ENCODE data around the gene UBASH3B.
A peak's percentile ranks its signal among the peaks of the same experiment; 100 is the strongest.
"Not testable (repeated sequence)": the region's sequence is repeated elsewhere in the genome, so short reads cannot be mapped to it uniquely, and the experiment has no call there.

UBASH3B gene

DNA sequence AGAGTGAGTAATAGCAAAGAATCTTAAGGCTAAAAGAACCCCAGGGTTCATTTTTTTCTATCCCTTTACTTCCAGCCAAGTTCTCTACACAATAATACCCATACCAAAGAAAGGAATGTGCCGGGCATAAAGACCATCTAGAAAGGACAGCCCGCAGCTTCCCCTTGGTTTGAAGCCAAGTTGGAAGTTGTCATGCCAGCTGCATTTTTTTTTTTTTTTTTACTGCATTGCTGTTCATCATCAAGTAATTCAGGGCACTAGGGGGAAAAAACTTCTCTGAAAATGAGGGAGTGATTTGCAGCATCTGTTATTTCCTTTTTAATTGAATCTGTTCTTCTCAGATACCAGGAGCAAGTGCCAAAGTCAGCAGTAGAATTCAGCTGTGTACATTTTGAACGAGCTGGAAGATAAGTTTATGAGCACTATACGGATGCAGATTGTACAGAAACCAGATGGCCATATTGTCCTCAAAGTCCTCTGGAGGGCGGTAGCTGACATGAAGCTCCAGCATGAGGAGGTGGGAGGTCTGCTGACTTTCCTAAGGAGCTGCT, 56.4 kb downstream of the UBASH3B start:
- DNase-seq: no peak

DNA sequence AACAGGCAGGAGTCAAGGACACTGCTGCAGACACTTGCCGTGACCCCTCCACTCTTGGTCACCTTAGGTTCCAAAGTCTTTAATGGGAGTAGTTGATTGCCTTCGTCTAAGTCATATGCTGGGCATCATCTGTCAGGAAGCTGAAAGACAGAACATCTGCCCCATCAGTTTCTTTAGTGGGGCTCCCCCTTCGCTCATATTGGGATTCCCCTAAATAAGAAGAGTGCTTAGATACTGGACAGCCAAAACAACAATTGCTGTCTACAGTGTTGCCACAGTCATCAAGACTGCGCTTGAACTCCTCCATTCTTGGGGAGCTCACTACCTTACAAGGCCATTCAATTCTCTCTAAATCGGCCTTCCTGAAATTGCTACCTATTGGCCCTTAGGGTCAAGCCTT, 58.5 kb downstream of the UBASH3B start:
- DNase-seq: no peak

DNA sequence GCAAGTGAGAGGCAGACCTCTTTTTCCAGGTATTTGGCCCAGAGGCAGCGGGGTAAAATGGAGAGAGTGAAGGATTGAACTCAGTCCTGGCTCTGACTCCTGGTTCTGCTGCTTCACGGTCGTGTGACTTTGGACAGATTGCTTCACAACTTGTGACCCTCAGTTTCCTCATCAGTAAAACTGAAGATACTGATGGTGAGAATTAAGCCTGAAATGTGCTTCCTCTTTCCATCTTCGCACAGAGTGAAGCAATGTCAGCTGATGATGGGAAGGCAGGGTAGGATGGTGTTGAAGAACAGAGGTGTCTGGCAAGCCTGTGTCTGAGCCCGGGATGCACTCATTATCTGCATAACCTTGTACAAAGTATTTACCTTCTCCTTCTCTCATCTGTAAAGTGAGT, 59.0 kb downstream of the UBASH3B start:
- DNase-seq: no peak

DNA sequence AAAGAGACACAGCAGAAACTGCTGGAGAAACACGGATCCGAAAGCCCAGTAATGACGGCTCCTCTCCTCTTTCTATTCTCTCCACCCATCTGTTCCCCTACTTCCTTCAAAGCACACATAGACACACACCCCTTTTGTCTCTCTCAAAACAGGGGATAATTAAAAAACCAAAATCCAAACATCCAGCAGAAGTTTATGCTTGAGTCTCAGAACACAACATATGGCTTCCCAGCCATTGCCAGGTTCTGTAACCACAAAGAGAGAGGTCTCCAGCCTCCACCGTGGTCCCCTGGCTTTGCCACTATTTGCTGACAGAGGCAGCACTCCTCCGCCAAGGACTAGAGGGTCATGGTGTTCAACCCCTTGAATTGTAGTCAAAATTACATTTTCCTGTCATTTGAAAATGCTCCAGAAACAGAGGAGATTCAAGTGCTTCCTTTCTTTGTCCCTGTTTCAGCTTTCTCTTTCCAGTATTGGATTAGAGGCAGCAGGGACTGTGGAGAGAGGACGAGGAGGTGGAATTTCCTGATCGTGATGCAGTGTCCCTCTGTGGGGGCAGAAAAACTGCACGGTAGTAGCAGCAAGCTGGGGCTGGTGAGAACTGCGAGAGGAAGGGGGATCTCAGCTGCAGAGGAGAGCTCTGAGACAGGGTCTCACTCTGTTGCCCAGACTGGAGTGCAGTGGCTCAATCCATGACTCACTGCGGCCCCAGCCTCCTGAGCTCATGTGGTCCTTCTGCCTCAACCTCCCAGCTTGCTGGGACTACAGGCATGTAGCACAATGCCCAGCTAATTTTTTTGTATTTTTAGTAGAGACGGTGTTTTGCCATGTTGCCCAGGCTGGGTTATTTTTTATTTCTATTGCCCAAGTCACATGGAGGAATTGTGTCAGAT, 60.3 kb downstream of the UBASH3B start:
- no peak for DNase-seq

DNA sequence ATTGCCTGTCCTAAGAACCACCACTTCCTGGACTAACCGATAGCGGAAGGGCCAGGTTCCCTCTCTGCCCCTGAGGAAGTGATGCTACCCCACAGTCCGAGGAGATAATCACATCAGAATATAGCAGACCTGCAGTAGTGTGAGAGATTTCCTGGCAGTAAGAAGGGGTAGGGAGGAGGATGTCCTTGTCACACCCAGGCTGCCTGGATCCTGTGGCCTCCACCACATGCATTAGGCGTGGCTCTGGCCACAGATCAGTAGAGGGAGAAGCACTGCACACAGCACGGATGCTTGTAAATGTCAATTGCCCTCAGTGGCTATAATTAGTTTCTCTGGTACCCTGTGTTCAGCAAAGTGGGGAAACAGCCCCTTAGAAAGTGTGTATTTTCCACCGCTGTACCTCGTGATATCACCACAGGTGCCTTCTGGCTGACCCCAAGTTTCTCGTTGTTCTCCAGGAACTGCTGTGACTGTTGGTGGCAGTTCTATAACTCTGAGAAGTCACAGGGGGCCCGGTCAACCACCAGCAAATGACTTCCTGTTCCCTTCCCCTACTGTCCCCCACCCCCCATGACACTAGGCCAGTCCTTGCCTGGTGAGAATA, 61.8 kb downstream of the UBASH3B start:
- no peak for DNase-seq

DNA sequence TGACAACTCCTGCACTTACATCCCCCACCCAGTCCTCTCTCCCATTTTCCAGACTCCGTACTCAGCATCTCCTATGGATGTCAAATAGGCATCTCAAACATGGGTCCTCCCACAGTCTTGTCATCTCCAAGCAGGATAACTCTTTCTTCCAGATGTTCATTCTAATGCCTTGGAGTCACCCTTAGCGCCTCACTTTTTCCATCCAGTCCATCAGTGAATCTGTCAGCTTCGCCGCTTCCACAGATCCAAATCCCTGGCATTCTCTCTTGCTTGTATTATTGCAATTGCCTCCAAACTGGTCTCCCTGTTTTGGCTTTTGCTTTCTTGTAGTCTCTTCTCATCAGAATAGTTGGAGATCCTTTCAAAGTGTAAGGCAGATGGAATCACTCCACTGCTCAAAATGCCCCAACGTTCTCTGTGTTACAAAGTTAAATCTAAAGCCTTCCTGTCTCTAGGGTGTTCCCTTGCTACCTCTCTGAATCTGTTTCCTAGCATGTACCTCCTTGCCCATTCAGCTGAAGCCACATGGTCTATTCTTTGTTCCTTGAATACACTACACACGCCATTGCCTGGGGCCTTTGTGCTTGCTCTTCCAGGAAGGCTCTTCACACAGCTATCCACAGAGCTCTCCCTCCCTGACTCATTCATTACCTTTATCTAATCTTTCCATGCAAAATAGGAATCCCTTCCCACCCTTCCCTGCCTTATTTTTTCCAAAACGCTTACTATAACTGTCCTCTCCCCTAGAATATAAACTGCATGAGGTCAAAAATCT, 64.8 kb downstream of the UBASH3B start:
- DNase-seq: no peak

DNA sequence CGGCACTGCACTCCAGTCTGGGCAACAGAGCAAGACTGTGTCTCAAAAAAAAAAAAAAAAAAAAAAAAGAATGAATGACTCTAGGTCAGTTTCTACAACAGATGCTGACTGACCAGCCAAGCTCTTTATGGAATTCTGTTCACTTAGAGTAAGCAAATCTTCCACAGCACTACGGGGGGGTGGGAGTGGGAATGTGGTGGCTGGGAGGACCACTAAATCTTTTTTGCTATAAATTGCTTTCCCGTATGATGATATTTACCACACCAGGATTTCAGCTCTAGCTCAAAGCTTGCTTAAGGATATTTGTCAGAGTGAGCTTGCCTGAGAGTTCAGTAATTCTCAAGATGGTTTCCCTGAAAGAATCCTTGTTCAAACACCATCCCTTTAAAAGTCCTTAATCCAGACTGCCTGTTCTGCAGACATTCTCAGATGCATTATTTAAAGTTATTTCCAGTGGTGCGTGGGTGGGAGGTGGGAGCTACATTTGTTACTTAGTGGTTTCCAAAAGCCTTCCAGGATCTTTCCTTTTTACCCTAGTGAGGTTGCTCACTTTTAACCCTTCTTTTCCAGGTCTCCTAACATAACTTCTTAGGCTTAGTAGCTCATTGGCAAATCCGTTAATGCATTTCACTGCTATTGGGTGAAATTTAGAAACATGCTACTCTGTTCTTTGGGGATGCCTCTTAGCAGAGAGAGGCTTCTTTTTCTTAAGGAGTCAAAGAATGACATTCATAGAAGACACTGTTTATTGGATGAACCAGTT, 65.9 kb downstream of the UBASH3B start:
- DNase-seq: no peak

DNA sequence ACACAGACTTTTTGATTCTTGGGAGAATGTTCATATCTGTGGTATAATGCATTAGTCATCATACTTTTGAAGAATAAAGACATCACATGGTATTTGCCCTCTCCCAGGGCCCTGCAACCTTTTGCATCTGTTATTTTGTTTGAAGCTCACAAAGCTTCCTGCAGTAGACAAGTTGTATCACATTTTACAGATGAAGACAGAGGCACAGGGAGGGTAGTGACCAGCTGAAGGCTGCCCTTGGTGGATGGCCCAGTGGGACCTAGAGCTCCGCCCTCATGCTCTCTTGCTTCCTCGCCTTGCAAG, 66.4 kb downstream of the UBASH3B start:
- peak; percentile 52 for DNase-seq

DNA sequence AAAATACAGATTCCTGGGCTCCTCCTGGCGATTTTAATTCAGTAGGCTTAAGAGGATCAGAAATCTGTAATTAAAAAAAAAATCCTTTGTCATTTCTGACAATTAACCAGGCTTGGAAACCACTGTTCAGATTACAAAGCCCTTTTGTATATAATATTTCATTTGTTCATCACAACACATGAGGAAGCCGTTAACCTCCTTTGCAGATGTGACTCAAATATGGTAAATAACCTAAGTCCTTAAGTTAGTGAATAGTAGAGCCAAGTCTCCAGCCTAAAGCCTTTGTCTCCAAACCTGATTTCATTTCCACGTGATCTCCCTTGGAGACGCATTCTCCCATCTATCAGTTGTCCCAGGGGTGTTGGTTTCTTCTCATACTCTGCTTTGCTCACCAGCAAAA, 67.6 kb downstream of the UBASH3B start:
- no peak for DNase-seq

DNA sequence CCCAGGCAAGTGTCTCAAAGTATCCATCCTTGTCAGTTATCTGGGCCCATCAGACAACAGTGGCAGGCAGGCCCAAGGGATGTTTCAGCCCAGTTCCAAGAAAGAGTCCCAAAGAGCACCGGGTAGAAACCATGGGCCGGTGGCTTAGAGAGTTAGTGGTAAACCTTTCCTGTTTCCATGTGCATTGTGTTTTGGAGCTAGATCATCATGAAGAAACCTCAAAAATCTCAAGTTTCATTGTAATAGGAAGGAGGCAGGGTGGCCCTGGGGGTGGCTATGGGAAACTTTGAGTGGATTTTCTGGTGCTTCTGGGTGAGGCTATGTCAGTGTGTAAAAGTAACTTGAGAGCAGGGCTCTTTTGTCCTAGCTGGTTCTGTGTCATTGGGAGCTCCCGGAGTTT, 68.1 kb downstream of the UBASH3B start:
- DNase-seq: no peak

DNA sequence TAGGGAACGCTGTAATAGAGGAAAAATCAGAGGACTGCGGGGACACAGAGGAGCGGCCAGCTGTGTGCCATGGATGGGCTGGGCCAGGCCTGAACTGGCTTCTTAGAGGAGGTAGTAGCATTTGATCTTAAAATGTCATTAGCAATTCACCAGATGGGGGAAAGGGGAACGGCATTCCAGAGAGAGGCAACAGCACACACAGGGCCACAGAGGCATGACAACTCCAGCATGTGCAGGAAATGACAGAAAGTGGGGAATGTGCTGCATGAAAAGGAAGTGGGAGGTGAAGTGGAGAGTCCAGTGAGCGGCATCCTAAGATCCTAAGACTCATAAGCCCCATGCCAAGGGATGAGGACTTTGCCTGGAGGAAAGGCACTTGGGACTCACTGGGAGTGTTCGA, 69.0 kb downstream of the UBASH3B start:
- no peak for DNase-seq

DNA sequence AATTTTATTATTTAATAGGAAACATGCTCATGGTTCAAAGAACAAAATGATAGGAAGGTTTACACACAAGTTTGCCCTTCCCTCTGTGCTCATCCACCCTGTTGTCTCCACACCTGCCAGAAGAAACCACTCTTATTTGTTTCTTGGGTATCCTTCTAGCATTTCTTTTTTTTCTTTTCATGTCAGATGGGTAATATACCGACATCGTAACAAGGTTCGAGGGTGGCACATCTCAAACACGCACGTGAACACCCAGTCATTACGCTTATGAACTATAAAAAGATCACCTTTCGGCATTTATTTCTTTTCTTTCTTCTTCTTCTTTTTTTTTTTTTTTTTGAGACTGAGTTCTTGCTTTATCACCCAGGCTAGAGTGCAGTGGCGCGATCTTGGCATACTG, 70.5 kb downstream of the UBASH3B start:
- no peak for DNase-seq

DNA sequence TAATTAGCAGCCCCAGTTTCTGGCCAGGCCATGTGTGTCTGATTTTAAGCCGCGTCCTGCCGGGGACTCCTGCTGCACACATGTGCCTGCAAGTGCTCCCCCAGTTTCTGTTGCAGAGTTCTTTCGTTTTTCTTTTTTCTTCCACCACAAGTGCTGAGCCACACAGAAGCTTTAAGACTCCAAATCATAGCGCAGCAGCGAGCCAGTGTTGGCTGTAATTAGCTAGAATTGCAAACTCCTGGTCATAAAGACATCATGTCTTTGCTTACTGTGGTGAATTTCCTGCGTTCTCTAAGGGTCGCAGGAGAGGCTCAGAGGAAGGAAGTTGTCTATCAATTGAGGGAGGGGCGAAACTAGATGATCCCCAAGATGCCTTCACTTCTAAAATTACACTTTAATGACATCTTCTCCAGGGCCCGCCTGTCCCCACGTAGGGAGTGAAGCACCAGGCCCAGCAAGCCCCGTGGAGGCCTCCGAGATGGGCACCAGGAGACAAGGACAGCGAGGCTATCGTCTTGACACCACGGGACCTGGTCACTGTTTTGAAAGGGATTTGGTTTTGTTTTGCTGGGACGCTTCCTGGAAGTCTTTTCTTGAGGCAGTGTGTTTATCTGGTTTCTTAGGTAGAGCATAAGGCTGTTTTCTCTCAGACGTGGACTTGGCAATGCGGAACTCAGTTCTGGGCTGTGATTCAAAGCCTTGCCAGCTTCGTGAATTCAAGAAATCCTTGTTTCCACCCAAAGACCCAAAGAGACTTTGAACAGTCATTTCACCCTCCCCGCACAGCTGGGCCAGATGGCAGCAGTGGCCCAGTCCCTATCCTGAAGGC, 71.8 kb downstream of the UBASH3B start:
- DNase-seq: no peak

DNA sequence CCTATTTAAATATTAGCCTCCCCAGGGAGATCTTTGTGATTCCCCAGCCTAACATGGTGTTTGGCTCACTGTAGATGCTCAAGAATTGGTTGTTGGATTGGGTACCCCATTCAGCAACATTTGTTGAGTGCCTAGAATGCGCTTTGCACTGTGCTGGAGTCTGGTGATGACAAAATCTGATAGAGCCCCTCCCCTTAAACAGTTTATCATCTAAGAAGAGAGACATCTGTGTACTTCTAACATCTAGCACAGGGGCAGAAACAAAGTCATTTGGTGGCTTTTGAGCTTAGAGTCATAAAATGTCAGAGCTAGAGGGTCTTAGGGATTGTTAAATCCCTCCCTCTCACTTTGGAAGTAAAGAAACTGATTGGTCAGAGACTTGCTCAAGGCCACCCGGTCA, 73.0 kb downstream of the UBASH3B start:
- DNase-seq: no peak

DNA sequence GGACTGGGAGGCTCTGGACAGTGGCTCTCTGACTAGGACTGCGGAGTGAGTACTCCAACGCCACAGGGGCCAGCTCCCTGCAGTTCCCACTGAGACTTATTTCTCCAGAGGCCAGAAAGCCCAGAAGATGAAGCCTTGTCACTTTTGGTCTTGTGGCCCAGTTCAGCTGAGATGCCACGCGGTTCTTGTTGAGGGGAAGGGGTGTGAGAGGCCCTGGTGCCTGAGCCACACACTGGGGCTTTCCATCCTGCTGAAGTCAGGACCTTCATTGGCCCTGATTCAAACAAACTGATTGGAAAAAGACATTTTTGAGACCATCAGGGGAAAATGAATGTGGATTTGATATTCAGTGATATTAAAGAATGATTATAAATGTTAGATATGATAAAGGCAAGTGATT, 73.6 kb downstream of the UBASH3B start:
- no peak for DNase-seq

DNA sequence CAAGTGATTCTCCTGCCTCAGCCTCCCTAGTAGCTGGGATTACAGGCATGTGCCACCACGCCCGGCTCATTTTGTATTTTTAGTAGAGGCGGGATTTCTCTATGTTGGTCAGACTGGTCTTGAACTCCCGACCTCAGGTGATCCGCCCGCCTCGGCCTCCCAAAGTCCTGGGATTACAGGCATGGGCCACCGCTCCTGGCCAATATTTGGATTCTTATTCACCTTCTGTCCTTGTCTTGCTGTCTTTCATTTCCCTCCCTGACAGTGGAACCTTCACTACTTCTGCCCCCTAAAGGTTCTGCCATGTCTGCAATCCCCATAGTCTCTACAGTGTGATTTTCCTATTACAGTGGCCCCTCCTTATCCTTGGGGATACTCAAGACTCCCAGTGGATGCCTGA, 75.2 kb downstream of the UBASH3B start:
- DNase-seq: not testable (repeated sequence)

DNA sequence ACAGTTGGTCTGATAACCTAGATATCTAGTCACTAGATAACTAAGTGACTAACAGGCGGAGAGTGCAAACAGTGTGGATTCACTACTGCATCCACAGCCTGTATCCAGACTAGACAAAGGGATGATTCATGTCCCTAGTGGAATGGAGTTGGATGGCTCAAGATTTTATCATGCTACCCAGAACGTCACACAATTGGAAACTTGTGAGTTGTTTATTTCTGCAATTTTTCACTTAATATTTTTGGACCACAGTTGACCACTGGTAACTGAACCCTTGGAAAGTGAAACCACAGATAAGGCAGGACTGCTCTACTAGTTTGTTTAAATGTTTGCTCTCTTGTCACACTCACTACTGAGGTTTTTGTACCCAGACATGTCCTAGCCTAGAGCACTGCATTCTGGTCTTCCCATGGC, 76.0 kb downstream of the UBASH3B start:
- DNase-seq: no peak

DNA sequence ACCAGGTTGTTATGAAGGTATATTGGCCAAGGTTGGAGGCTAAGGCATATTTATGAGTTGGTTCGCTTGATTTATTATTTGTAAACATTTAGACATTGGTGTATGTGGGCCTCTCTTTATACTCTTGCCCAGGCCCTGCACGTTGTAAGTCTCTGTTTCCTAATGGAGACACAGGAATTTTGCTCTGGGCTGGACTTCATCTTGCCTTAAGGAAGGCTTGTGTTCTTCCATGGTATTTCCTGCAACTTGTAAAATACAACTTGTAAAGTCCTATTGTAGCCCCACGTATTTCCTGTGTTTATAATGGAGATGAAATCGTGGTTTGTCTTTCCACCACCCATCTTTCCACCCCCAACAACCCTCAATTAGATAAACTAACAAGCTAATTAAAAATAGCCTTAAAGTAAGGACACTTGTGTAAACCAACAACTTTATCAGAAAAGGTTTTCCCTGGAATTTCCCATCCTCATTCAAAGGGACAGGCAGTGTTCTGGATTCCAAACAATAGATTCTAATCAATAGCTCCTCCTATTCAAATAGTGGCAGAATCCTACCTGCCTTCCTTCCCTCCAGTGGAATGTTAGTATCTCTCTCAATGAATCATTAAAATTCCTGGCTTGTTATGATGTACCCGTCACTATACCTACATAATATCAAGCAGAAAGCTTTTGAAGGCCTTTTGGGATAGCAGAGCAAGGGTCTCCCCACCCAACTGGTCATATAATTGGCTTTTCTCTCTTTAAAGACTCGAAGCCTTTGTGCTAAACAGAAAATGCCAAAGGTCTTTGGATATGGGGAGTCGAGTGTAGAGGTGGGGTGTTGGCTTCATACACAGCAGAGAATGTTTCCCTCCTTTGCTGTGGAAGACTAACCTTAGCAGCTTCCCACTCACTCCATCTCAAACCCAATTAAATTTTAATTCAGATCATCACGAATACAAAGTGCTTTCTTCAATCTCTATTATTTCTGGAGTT, 77.1 kb downstream of the UBASH3B start:
- DNase-seq: no peak

DNA sequence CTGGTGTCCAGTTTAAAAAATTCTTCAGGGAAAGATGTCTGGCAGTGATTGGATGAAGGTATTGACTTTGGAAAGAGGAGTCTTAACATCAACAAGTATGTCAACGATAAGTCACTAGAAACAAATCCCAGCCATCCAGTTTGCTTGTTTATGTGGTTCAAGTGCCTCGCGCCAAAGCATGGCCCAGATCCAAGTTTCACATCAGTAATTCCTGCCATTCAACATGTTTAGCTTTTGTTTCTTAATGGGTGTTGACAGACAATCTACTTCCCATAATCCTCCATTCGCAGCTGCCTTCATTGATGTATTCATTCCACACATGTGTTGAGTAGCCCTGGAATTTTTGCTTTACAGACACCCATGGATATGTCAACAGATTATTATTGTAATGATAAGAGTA, 77.8 kb downstream of the UBASH3B start:
- no peak for DNase-seq

DNA sequence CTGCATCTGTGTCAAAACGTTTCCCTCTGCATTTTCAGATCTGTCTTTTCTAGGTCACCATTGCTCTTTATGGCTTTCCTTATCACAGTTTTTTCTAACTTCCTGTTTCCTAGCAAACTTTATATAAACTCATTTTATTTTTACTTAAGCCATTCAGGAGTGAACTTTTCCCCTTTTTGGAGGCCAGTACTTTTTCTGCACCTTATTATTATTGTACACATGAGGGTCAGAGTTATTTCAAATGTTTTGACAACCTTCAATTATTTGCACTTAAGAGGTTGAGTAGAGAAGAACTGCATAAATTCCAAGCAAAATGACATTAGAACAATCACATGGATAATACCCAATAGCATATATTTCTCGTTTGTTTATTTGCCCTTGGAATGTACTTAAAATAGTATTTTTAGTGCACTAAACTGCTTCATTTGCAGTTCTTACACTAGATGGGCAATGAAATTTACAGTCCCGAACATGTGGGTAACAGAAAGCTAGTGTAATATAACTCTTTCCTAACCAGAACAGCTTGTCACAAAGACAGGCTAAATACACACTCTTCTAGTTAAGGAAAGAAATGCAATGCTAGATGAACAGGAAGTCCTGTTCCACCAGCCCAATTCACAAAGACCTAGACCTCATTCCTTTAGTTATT, 79.5 kb downstream of the UBASH3B start:
- no peak for DNase-seq

All from amniotic stem cell (primary cell).